Transverse colon (tissue), 4 donors: Measurements from ENCODE around the gene TINAG.

Experiments used
- CTCF ChIP-seq, 5 experiments: fragments of 200-600 bp in 3 of 5; fragments of 450-650 bp in 2 of 5; sonication (generic) in 3 of 5; IDR thresholded peaks; 1 replicate in 2 of 5; 2 replicates in 3 of 5; pipeline ENCODE4 v1.5.1; 2016 to 2017; ENCODE audit warnings: antibody characterized with exemption in 5 of 5, inconsistent platforms in 3 of 5, mild to moderate bottlenecking in 2 of 5, moderate library complexity in 1 of 5
- EP300 ChIP-seq: sonication (generic); formaldehyde crosslinking; IDR thresholded peaks from one replicate; pipeline ENCODE4 v1.6.1; 2017; ENCODE audit warnings: antibody characterized with exemption, low read depth
- POLR2A ChIP-seq: fragments of 450-650 bp; IDR thresholded peaks from one replicate; pipeline ENCODE4 v1.6.1; 2016; ENCODE audit warnings: antibody characterized with exemption, mild to moderate bottlenecking, moderate library complexity
- POLR2AphosphoS5 ChIP-seq, 3 donors: sonication (generic); formaldehyde crosslinking; IDR thresholded peaks; one replicate each; pipeline ENCODE4 v1.6.1; 2016; ENCODE audit warnings: antibody characterized with exemption in 3 of 3

GRCh38 chr6:54284161-54284860 is 23.9 kb upstream of the TINAG start:
- TF ChIP-seq CTCF (IDR thresholded peaks at IDR 0.05) (no peak), POLR2A (no peak), POLR2AphosphoS5 (IDR thresholded peaks at IDR 0.05) (no peak), EP300 (no peak)
